DOHH2 (cell line): ENCODE measurements around the gene GNAT3.

Experiments used
- H3F3A ChIP-seq: fragments of 200-600 bp; sonication (generic), shearing (Covaris generic); 2 replicates; pipeline ENCODE4 v1.6.0; 2016; ENCODE audit warnings: antibody characterized with exemption, mild to moderate bottlenecking; ENCODE audit not compliant: control insufficient read depth, insufficient read depth
- H3K27ac ChIP-seq: fragments of 200-600 bp; sonication (generic); 2 replicates; pipeline ENCODE4 v1.5.1; 2014; ENCODE audit warnings: low read depth, mild to moderate bottlenecking, low read length, moderate library complexity
- H3K27me3 ChIP-seq: fragments of 200-600 bp; sonication (generic); 2 replicates; pipeline ENCODE4 v1.6.1; 2014; ENCODE audit warnings: mild to moderate bottlenecking, low read length, mixed read lengths; ENCODE audit not compliant: control insufficient read depth
- H3K36me3 ChIP-seq: fragments of 200-600 bp; sonication (generic); 2 replicates; pipeline ENCODE4 v1.6.1; 2014; ENCODE audit warnings: mild to moderate bottlenecking, low read length, moderate library complexity, mixed read lengths; ENCODE audit not compliant: control insufficient read depth
- H3K4me1 ChIP-seq: fragments of 200-600 bp; sonication (generic); 2 replicates; pipeline ENCODE4 v1.6.1; 2014; ENCODE audit warnings: mild to moderate bottlenecking, low read length, mixed read lengths; ENCODE audit not compliant: control insufficient read depth
- H3K4me2 ChIP-seq: fragments of 200-600 bp; sonication (generic); 2 replicates; pipeline ENCODE4 v1.6.0; 2014; ENCODE audit warnings: mild to moderate bottlenecking, low read length, moderate library complexity
- H3K4me3 ChIP-seq: fragments of 200-600 bp; sonication (generic); 2 replicates; pipeline ENCODE4 v1.5.1; 2014; ENCODE audit warnings: mild to moderate bottlenecking, low read length, mixed read lengths
- H3K79me2 ChIP-seq: fragments of 200-600 bp; sonication (generic); 2 replicates; pipeline ENCODE4 v1.6.1; 2014; ENCODE audit warnings: mild to moderate bottlenecking, low read length, mixed read lengths; ENCODE audit not compliant: control insufficient read depth
- H3K9me2 ChIP-seq: fragments of 200-600 bp; sonication (generic); replicated peaks from 2 replicates; pipeline ENCODE4 v1.6.1; 2014; ENCODE audit warnings: mild to moderate bottlenecking, low read length, mixed read lengths; ENCODE audit not compliant: control insufficient read depth
- H3K9me3 ChIP-seq: fragments of 200-600 bp; sonication (generic); 2 replicates; pipeline ENCODE4 v1.6.1; 2014; ENCODE audit warnings: antibody characterized with exemption, low read length, mixed read lengths; ENCODE audit not compliant: control insufficient read depth, insufficient read depth
- H4K20me1 ChIP-seq: fragments of 200-600 bp; sonication (generic); 2 replicates; pipeline ENCODE4 v1.6.0; 2014; ENCODE audit warnings: low read depth, mild to moderate bottlenecking, antibody characterized with exemption, low read length, moderate library complexity; ENCODE audit not compliant: control insufficient read depth, insufficient read depth
- CTCF ChIP-seq: fragments of 200-600 bp; sonication (generic); IDR thresholded peaks from one replicate; pipeline ENCODE4 v1.5.1; 2014; ENCODE audit warnings: antibody characterized with exemption, mild to moderate bottlenecking, low read depth, low read length; ENCODE audit not compliant: poor library complexity, severe bottlenecking
- EZH2phosphoT487 ChIP-seq: fragments of 200-600 bp; sonication (generic); IDR thresholded peaks from 2 replicates; pipeline ENCODE4 v1.6.1; 2017; ENCODE audit warnings: borderline replicate concordance, mild to moderate bottlenecking, antibody characterized with exemption, low read length, moderate library complexity, mixed read lengths

The GNAT3 gene

GRCh38 chr7:80520199-80520598 lies 8.3 kb upstream of the GNAT3 start:
- Histone ChIP-seq H3K27me3 (no peaks in the 10 kb centered on the region), H3K9me3 (no peaks in the 10 kb centered on the region), H4K20me1 (no peaks in the 10 kb centered on the region), H3F3A (no peaks in the 10 kb centered on the region), H3K9me2 (no peaks in the 10 kb centered on the region), H3K4me1 (no peaks in the 10 kb centered on the region), H3K27ac (no peak overlapping the region), H3K4me3 (no peak overlapping the region), H3K36me3 (no peaks in the 10 kb centered on the region), H3K79me2 (no peaks in the 10 kb centered on the region), H3K4me2 (no peak overlapping the region)
- TF ChIP-seq EZH2phosphoT487: no peak
- TF ChIP-seq CTCF: no peak

- Histone ChIP-seq H3K27ac (no peak overlapping the region), H3K36me3 (no peaks in the 10 kb centered on the region)
Observed at GRCh38 chr7:80517282-80517747, 5.5 kb upstream of the GNAT3 start.

GRCh38 chr7:80515298-80515697 lies 3.4 kb upstream of the GNAT3 start:
- H3K9me3 ChIP-seq: no peaks in the 10 kb centered on the region
- no peak for TF ChIP-seq CTCF

More at GRCh38 chr7:80517282-80517747, 5.5 kb upstream of the GNAT3 start:
- Histone ChIP-seq H3K4me2 (no peak overlapping the region), H3K79me2 (no peaks in the 10 kb centered on the region), H3F3A (no peaks in the 10 kb centered on the region), H3K9me2 (no peaks in the 10 kb centered on the region), H4K20me1 (no peaks in the 10 kb centered on the region), H3K9me3 (no peaks in the 10 kb centered on the region), H3K4me3 (no peak overlapping the region), H3K27me3 (no peaks in the 10 kb centered on the region), H3K4me1 (no peaks in the 10 kb centered on the region)
- TF ChIP-seq CTCF: no peak
- no peak for TF ChIP-seq EZH2phosphoT487

GRCh38 chr7:80510021-80510420 lies 1.8 kb downstream of the GNAT3 start:
- Histone ChIP-seq H3K9me3 (no peaks in the 10 kb centered on the region), H3K4me2 (no peak overlapping the region), H4K20me1 (no peaks in the 10 kb centered on the region), H3K4me3 (no peak overlapping the region), H3K4me1 (no peaks in the 10 kb centered on the region), H3K79me2 (no peaks in the 10 kb centered on the region), H3K36me3 (no peaks in the 10 kb centered on the region), H3K9me2 (no peaks in the 10 kb centered on the region), H3F3A (no peaks in the 10 kb centered on the region), H3K27ac (no peak overlapping the region), H3K27me3 (no peaks in the 10 kb centered on the region)
- TF ChIP-seq EZH2phosphoT487: no peak
- no peak for TF ChIP-seq CTCF

More at GRCh38 chr7:80515298-80515697, 3.4 kb upstream of the GNAT3 start:
- no peaks in the 10 kb centered on the region for H3K4me1 ChIP-seq
- H3K9me2 ChIP-seq: no peaks in the 10 kb centered on the region
- no peaks in the 10 kb centered on the region for H3K36me3 ChIP-seq
- H3K4me3 ChIP-seq: no peak overlapping the region
- no peak overlapping the region for H3K27ac ChIP-seq
- no peaks in the 10 kb centered on the region for H4K20me1 ChIP-seq
- H3K79me2 ChIP-seq: no peaks in the 10 kb centered on the region
- H3K4me2 ChIP-seq: no peak overlapping the region
- H3F3A ChIP-seq: no peaks in the 10 kb centered on the region
- H3K27me3 ChIP-seq: no peaks in the 10 kb centered on the region
